WTC11 (cell line): Measurements from ENCODE around the gene MTRF1.

Source experiments
- ESRRA ChIP-seq: sonication (generic); formaldehyde crosslinking; IDR thresholded peaks from 2 replicates; pipeline ENCODE4 v1.8.1; 2022; ENCODE audit warnings: mild to moderate bottlenecking, missing genetic modification reagents, borderline replicate concordance
- FOXP1 ChIP-seq: sonication (generic); formaldehyde crosslinking; IDR thresholded peaks from 2 replicates; pipeline ENCODE4 v1.8.0; 2022; ENCODE audit warnings: missing genetic modification reagents, mild to moderate bottlenecking, moderate library complexity, borderline replicate concordance
- RELA ChIP-seq: sonication (generic); formaldehyde crosslinking; IDR thresholded peaks from 2 replicates; pipeline ENCODE4 v1.8.1; 2022; ENCODE audit warnings: missing genetic modification reagents, mild to moderate bottlenecking, borderline replicate concordance
- SMAD3 ChIP-seq: sonication (generic); formaldehyde crosslinking; IDR thresholded peaks from 2 replicates; pipeline ENCODE4 v1.8.0; 2022; ENCODE audit warnings: missing genetic modification reagents, mild to moderate bottlenecking, borderline replicate concordance
- ZNF121 ChIP-seq: sonication (generic); formaldehyde crosslinking; IDR thresholded peaks from 2 replicates; pipeline ENCODE4 v1.8.0; 2023; ENCODE audit warnings: missing genetic modification reagents
- TF ChIP-seq, protein P1 (sequence below): fragments of 200-600 bp; IDR thresholded peaks from 2 replicates; pipeline ENCODE4 v1.8.0; 2022; ENCODE audit warnings: antibody characterized with exemption
- TF ChIP-seq, protein P2 (sequence below): sonication (generic); formaldehyde crosslinking; IDR thresholded peaks from 2 replicates; pipeline ENCODE4 v1.8.1; 2022; ENCODE audit warnings: low read depth, missing genetic modification reagents, borderline replicate concordance

GRCh38 chr13:41236369-41236768, 27.0 kb downstream of the MTRF1 start:
- TF ChIP-seq, protein P1, sequence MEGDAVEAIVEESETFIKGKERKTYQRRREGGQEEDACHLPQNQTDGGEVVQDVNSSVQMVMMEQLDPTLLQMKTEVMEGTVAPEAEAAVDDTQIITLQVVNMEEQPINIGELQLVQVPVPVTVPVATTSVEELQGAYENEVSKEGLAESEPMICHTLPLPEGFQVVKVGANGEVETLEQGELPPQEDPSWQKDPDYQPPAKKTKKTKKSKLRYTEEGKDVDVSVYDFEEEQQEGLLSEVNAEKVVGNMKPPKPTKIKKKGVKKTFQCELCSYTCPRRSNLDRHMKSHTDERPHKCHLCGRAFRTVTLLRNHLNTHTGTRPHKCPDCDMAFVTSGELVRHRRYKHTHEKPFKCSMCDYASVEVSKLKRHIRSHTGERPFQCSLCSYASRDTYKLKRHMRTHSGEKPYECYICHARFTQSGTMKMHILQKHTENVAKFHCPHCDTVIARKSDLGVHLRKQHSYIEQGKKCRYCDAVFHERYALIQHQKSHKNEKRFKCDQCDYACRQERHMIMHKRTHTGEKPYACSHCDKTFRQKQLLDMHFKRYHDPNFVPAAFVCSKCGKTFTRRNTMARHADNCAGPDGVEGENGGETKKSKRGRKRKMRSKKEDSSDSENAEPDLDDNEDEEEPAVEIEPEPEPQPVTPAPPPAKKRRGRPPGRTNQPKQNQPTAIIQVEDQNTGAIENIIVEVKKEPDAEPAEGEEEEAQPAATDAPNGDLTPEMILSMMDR, result no peak
- no peak for TF ChIP-seq ZNF121 (CRISPR knock-in tag)
- TF ChIP-seq FOXP1 (CRISPR knock-in tag), result no peak
- TF ChIP-seq, protein P2, sequence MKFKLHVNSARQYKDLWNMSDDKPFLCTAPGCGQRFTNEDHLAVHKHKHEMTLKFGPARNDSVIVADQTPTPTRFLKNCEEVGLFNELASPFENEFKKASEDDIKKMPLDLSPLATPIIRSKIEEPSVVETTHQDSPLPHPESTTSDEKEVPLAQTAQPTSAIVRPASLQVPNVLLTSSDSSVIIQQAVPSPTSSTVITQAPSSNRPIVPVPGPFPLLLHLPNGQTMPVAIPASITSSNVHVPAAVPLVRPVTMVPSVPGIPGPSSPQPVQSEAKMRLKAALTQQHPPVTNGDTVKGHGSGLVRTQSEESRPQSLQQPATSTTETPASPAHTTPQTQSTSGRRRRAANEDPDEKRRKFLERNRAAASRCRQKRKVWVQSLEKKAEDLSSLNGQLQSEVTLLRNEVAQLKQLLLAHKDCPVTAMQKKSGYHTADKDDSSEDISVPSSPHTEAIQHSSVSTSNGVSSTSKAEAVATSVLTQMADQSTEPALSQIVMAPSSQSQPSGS, result no peak
- TF ChIP-seq ESRRA, result no peak
- no peak for TF ChIP-seq SMAD3 (CRISPR knock-in tag)
- no peak for TF ChIP-seq RELA (CRISPR knock-in tag)
